ENCODE results near the gene PRG2.

DNA sequence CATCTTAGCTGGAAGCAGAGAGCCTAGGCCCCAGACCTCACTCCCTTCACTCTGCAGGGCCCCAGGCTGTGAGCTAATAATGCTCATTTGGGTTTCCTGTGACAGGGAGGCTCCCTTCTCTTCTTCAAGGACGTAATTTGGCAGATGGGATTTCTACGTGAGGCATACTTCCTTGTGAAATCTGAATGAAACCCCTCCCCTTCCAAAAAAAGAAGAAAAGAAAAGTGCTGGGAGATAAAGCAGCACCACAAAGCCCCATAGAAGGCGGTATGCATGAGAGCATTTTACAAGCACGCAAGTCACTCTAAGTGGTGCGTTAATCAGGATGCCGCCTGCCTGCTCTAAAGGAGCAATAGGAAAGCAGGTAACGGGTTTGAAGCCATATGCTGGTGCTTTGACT is 46.6 kb downstream of the PRG2 start:
- TF ChIP-seq POLR2AphosphoS5 (IDR thresholded peaks at IDR 0.05; ENCODE audit: low read depth, low read length): no peak
- TF ChIP-seq, protein P1, sequence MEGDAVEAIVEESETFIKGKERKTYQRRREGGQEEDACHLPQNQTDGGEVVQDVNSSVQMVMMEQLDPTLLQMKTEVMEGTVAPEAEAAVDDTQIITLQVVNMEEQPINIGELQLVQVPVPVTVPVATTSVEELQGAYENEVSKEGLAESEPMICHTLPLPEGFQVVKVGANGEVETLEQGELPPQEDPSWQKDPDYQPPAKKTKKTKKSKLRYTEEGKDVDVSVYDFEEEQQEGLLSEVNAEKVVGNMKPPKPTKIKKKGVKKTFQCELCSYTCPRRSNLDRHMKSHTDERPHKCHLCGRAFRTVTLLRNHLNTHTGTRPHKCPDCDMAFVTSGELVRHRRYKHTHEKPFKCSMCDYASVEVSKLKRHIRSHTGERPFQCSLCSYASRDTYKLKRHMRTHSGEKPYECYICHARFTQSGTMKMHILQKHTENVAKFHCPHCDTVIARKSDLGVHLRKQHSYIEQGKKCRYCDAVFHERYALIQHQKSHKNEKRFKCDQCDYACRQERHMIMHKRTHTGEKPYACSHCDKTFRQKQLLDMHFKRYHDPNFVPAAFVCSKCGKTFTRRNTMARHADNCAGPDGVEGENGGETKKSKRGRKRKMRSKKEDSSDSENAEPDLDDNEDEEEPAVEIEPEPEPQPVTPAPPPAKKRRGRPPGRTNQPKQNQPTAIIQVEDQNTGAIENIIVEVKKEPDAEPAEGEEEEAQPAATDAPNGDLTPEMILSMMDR (IDR thresholded peaks at IDR 0.05): no peak
- no peak for TF ChIP-seq TCF7L2 (IDR thresholded peaks at IDR 0.05; ENCODE audit: low read depth, low read length)
- TF ChIP-seq, protein P2, sequence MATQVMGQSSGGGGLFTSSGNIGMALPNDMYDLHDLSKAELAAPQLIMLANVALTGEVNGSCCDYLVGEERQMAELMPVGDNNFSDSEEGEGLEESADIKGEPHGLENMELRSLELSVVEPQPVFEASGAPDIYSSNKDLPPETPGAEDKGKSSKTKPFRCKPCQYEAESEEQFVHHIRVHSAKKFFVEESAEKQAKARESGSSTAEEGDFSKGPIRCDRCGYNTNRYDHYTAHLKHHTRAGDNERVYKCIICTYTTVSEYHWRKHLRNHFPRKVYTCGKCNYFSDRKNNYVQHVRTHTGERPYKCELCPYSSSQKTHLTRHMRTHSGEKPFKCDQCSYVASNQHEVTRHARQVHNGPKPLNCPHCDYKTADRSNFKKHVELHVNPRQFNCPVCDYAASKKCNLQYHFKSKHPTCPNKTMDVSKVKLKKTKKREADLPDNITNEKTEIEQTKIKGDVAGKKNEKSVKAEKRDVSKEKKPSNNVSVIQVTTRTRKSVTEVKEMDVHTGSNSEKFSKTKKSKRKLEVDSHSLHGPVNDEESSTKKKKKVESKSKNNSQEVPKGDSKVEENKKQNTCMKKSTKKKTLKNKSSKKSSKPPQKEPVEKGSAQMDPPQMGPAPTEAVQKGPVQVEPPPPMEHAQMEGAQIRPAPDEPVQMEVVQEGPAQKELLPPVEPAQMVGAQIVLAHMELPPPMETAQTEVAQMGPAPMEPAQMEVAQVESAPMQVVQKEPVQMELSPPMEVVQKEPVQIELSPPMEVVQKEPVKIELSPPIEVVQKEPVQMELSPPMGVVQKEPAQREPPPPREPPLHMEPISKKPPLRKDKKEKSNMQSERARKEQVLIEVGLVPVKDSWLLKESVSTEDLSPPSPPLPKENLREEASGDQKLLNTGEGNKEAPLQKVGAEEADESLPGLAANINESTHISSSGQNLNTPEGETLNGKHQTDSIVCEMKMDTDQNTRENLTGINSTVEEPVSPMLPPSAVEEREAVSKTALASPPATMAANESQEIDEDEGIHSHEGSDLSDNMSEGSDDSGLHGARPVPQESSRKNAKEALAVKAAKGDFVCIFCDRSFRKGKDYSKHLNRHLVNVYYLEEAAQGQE (IDR thresholded peaks at IDR 0.05; ENCODE audit: insufficient read depth in 1 of 2, low read depth in 2 of 2, low read length in 1 of 2): no peak
- TF ChIP-seq SIN3A (IDR thresholded peaks at IDR 0.05; ENCODE audit: borderline replicate concordance, insufficient read depth, low read depth, low read length): no peak

All from Panc1 (cell line).